MM.1S (cell line): ENCODE results near the gene NSUN3.

ENCODE experiments used
- DNase-seq: peaks from one replicate; pipeline ENCODE4 v3.0.0-alpha.2; 2015
- H2AFZ ChIP-seq: fragments of 300-600 bp; sonication (generic); 2 replicates; pipeline ENCODE4 v1.6.0; 2016; ENCODE audit warnings: antibody characterized with exemption, low read length
- H3F3A ChIP-seq: fragments of 300-600 bp; sonication (generic); 2 replicates; pipeline ENCODE4 v1.6.1; 2016; ENCODE audit warnings: mild to moderate bottlenecking, antibody characterized with exemption, low read length, moderate library complexity, mixed read lengths; ENCODE audit not compliant: insufficient read depth
- H3K27ac ChIP-seq: fragments of 300-600 bp; sonication (generic); 2 replicates; pipeline ENCODE4 v1.5.1; 2016; ENCODE audit warnings: mild to moderate bottlenecking, low read length
- H3K27me3 ChIP-seq: fragments of 300-600 bp; sonication (generic); replicated peaks from 2 replicates; pipeline ENCODE4 v1.6.0; 2016; ENCODE audit warnings: low read length; ENCODE audit not compliant: insufficient read depth
- H3K36me3 ChIP-seq: fragments of 300-600 bp; sonication (generic); replicated peaks from 2 replicates; pipeline ENCODE4 v1.6.1; 2016; ENCODE audit warnings: mild to moderate bottlenecking, low read length, mixed read lengths; ENCODE audit not compliant: insufficient read depth
- H3K4me1 ChIP-seq: fragments of 300-600 bp; sonication (generic); 2 replicates; pipeline ENCODE4 v1.6.1; 2016; ENCODE audit warnings: low read length, mixed read lengths
- H3K4me2 ChIP-seq: fragments of 300-600 bp; sonication (generic); 2 replicates; pipeline ENCODE4 v1.6.0; 2016; ENCODE audit warnings: low read depth, low read length
- H3K4me3 ChIP-seq: fragments of 300-600 bp; sonication (generic); 2 replicates; pipeline ENCODE4 v1.5.1; 2016; ENCODE audit warnings: low read length, mixed read lengths
- H3K79me2 ChIP-seq: fragments of 300-600 bp; sonication (generic); 2 replicates; pipeline ENCODE4 v1.6.1; 2016; ENCODE audit warnings: mixed run types, low read length, mixed read lengths
- H3K9ac ChIP-seq: fragments of 300-600 bp; sonication (generic); 2 replicates; pipeline ENCODE4 v1.6.1; 2016; ENCODE audit warnings: low read length, mixed read lengths
- H3K9me2 ChIP-seq: fragments of 300-600 bp; sonication (generic); replicated peaks from 2 replicates; pipeline ENCODE4 v1.6.1; 2016; ENCODE audit warnings: mild to moderate bottlenecking, low read length, mixed read lengths; ENCODE audit not compliant: insufficient read depth
- H3K9me3 ChIP-seq: fragments of 300-600 bp; sonication (generic); replicated peaks from 2 replicates; pipeline ENCODE4 v1.6.1; 2016; ENCODE audit warnings: mild to moderate bottlenecking, low read length, mixed read lengths; ENCODE audit not compliant: insufficient read depth
- H4K20me1 ChIP-seq: fragments of 300-600 bp; sonication (generic); 2 replicates; pipeline ENCODE4 v1.6.1; 2016; ENCODE audit warnings: mild to moderate bottlenecking, low read length, moderate library complexity, mixed read lengths; ENCODE audit not compliant: insufficient read depth
- CTCF ChIP-seq: fragments of 300-600 bp; sonication (generic); IDR thresholded peaks from 2 replicates; pipeline ENCODE4 v1.5.1; 2016; ENCODE audit warnings: antibody characterized with exemption, low read length, mixed read lengths
- EZH2 ChIP-seq: fragments of 300-600 bp; sonication (generic); optimal IDR thresholded peaks from 2 replicates; pipeline ENCODE3; 2017; ENCODE audit warnings: low read depth, mild to moderate bottlenecking, antibody characterized with exemption, low read length, mixed read lengths
- EZH2phosphoT487 ChIP-seq: fragments of 300-600 bp; sonication (generic); IDR thresholded peaks from 2 replicates; pipeline ENCODE4 v1.6.1; 2018; ENCODE audit warnings: antibody characterized with exemption, low read length

Gene NSUN3

GRCh38 chr3:94171954-94172353 is 109.1 kb downstream of the NSUN3 start:
- DNase-seq: no peak
- Histone ChIP-seq H3K79me2 (no peaks in the 10 kb centered on the region), H4K20me1 (no peaks in the 10 kb centered on the region), H3K4me2 (no peak overlapping the region), H3K9me3 (no peaks in the 10 kb centered on the region), H3K27me3 (no peaks in the 10 kb centered on the region), H3F3A (no peaks in the 10 kb centered on the region), H3K9ac (no peak overlapping the region), H3K27ac (no peak overlapping the region), H3K4me3 (no peak overlapping the region), H3K4me1 (no peaks in the 10 kb centered on the region), H3K9me2 (no peaks in the 10 kb centered on the region), H3K36me3 (no peaks in the 10 kb centered on the region), H2AFZ (no peak overlapping the region)
- TF ChIP-seq EZH2 (no peak), CTCF (no peak), EZH2phosphoT487 (no peak)

GRCh38 chr3:94172695-94173310 is 109.9 kb downstream of the NSUN3 start:
- H3K4me3 ChIP-seq: no peak overlapping the region
- no peaks in the 10 kb centered on the region for H3K4me1 ChIP-seq
- no peaks in the 10 kb centered on the region for H3K9me2 ChIP-seq
- no peaks in the 10 kb centered on the region for H4K20me1 ChIP-seq
- H3F3A ChIP-seq: no peaks in the 10 kb centered on the region
- no peak for DNase-seq
- H2AFZ ChIP-seq: no peak overlapping the region
- H3K27me3 ChIP-seq: no peaks in the 10 kb centered on the region
- no peak overlapping the region for H3K27ac ChIP-seq
- TF ChIP-seq EZH2phosphoT487: no peak
- no peak for TF ChIP-seq CTCF
- no peak for TF ChIP-seq EZH2
- no peaks in the 10 kb centered on the region for H3K9me3 ChIP-seq
- no peak overlapping the region for H3K9ac ChIP-seq
- no peaks in the 10 kb centered on the region for H3K79me2 ChIP-seq
- no peak overlapping the region for H3K4me2 ChIP-seq
- H3K36me3 ChIP-seq: no peaks in the 10 kb centered on the region

- Histone ChIP-seq H3F3A (no peaks in the 10 kb centered on the region), H3K4me2 (no peak overlapping the region), H3K9me2 (no peaks in the 10 kb centered on the region), H2AFZ (no peak overlapping the region), H3K27ac (no peak overlapping the region), H3K9ac (no peak overlapping the region), H3K4me3 (no peak overlapping the region), H4K20me1 (no peaks in the 10 kb centered on the region), H3K36me3 (no peaks in the 10 kb centered on the region), H3K4me1 (no peaks in the 10 kb centered on the region), H3K79me2 (no peaks in the 10 kb centered on the region), H3K9me3 (no peaks in the 10 kb centered on the region), H3K27me3 (no peaks in the 10 kb centered on the region)
- DNase-seq: no peak
- TF ChIP-seq CTCF (no peak), EZH2phosphoT487 (no peak), EZH2 (no peak)
Measured at GRCh38 chr3:94173673-94174434, 111.0 kb downstream of the NSUN3 start.
